Activated CD4-positive, alpha-beta memory T cell treated with anti-CD3 and anti-CD28 coated beads, Interleukin-2, amount 10 ng/mL, durations not matched to agents 7 days and 5 days (primary cell): ENCODE results near the gene CBX6. TPM values are rescaled to one million over a fixed set of nuclear protein-coding genes. Genes with fewer than 3 reads are reported as not detected.

Experiments
- CTCF ChIA-PET: fragments of 350-600 bp; sonication (Branson Sonifier 250); formaldehyde crosslinking; loops from one replicate; lab custom pipeline; 2021; ENCODE audit warnings: antibody characterized with exemption, inconsistent platforms; lab: Charles Lee
- POLR2A ChIA-PET: fragments of 350-600 bp; sonication (Branson Sonifier 250); formaldehyde crosslinking; loops from one replicate; lab custom pipeline; 2021; ENCODE audit warnings: antibody characterized with exemption; lab: Charles Lee
- DNase-seq: peaks from one replicate; pipeline ENCODE4 v3.0.0-alpha.2; 2020
- H3K27ac Mint-ChIP-seq: one replicate; pipeline ENCODE4 v1.8.0; 2021; ENCODE audit warnings: mild to moderate bottlenecking, mixed read lengths
- H3K27me3 Mint-ChIP-seq: one replicate; pipeline ENCODE4 v1.8.0; 2021; ENCODE audit warnings: mixed read lengths
- H3K36me3 Mint-ChIP-seq: one replicate; pipeline ENCODE4 v1.8.0; 2021; ENCODE audit warnings: low read depth, mixed read lengths
- H3K4me1 Mint-ChIP-seq: one replicate; pipeline ENCODE4 v1.8.0; 2021; ENCODE audit warnings: mixed read lengths
- H3K4me3 Mint-ChIP-seq: one replicate; pipeline ENCODE4 v1.8.0; 2021; ENCODE audit warnings: mild to moderate bottlenecking, mixed read lengths
- H3K9me3 Mint-ChIP-seq: one replicate; pipeline ENCODE4 v1.8.0; 2021; ENCODE audit warnings: mixed read lengths
- total RNA-seq, 2 experiments: library from RNA; stranded (reverse); gene quantifications; one replicate each; pipeline ENCODE4 v1.2.3, GENCODE V29; 2021

CBX6 gene
- total RNA-seq, 2 experiments from 2014 or later: 76.5 TPM

GRCh38 chr22:38870791-38871359, 1.1 kb downstream of the CBX6 start:
- no peak for DNase-seq
- peaks cover 13% of the 10 kb centered on the region for H3K27me3 Mint-ChIP-seq

DNA sequence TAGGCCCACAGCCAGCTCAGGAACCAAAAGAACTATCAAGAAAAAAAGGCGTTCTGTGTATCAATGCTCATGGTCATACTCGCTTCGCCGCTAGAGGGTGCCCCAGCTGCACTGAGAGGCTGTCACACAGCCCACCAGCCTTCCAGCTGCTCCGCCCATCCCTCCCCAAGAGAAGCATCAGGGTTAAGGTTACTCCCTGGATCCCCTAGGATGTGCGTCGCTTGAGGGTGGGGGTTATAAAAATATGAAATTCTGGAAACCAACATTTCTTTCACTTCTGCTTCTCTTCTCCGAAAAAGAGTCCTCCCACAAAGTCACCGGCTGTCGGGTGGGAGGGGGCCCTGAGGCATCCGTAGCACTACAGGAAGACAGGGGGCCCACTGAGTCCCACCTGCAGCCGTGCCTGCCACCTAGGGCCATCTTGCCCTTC, 1.7 kb downstream of the CBX6 start:
- H3K4me1 Mint-ChIP-seq: peaks cover 53% of the 10 kb centered on the region
- peaks cover 13% of the 10 kb centered on the region for H3K27me3 Mint-ChIP-seq
- ChIA-PET POLR2A (interaction anchor here (0.7 to 5.6 kb wide), 14 partner anchors 9 to 448 kb away, joined by 3 to 51 read pairs (median 4); partner anchors contain the start of genes APOBEC3B and RPL3), CTCF (interaction anchor here (0.6 to 4.7 kb wide), 44 partner anchors 9 to 473 kb away, joined by 3 to 141 read pairs (median 4); partner anchors contain the start of genes APOBEC3D, CBX7, GTPBP1 and RPL3)
- H3K36me3 Mint-ChIP-seq: peaks cover 34% of the 10 kb centered on the region
- H3K9me3 Mint-ChIP-seq: no peaks in the 10 kb centered on the region
- DNase-seq: peak; percentile 88
- H3K4me3 Mint-ChIP-seq: peak overlapping the region; percentile 92
- H3K27ac Mint-ChIP-seq: peak overlapping the region; percentile 83

More at GRCh38 chr22:38870791-38871359, 1.1 kb downstream of the CBX6 start:
- POLR2A ChIA-PET: interaction anchor here (0.7 to 5.6 kb wide), 16 partner anchors 9 to 448 kb away, joined by 3 to 51 read pairs (median 4); partner anchors contain the start of genes APOBEC3B, APOBEC3C and RPL3
- H3K36me3 Mint-ChIP-seq: peaks cover 29% of the 10 kb centered on the region
- CTCF ChIA-PET: interaction anchor here (0.8 to 4.7 kb wide), 29 partner anchors 8 to 473 kb away, joined by 3 to 141 read pairs (median 5); partner anchors contain the start of genes APOBEC3D and GTPBP1
- peaks cover 53% of the 10 kb centered on the region for H3K4me1 Mint-ChIP-seq
- peak overlapping the region; percentile 92 for H3K4me3 Mint-ChIP-seq
- H3K27ac Mint-ChIP-seq: peak overlapping the region; percentile 83
- H3K9me3 Mint-ChIP-seq: no peaks in the 10 kb centered on the region

DNA sequence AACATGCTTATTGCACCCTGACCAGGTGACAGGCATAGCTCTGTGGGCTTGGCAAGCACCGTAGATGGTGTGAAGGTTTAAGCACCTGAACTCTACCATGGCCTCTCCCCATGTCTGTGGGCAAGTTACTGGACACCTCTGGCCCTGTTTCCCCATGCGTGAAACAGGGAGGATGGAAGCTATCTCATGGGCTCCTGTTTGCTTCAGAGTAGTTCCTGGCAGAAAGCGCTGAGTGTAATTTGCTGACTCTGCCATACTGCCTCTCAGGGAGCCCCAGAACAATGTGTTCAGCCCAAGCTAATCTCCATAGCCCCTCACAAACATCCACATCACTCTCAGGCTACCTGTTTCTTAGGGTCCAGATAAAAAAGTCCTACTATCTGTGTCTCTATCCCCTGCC, 2.4 kb downstream of the CBX6 start:
- Mint-ChIP-seq H3K4me1 (peaks cover 48% of the 10 kb centered on the region), H3K27ac (peak overlapping the region; percentile 83), H3K4me3 (peak overlapping the region; percentile 92), H3K27me3 (peaks cover 7% of the 10 kb centered on the region), H3K36me3 (peaks cover 36% of the 10 kb centered on the region), H3K9me3 (no peaks in the 10 kb centered on the region)
- ChIA-PET POLR2A (interaction anchor here (0.8 to 5.6 kb wide), 10 partner anchors 8 to 449 kb away, joined by 3 to 51 read pairs (median 4); partner anchors contain the start of genes APOBEC3B and RPL3), CTCF (interaction anchor here (0.6 to 4.7 kb wide), 45 partner anchors 10 to 474 kb away, joined by 3 to 141 read pairs (median 4); partner anchors contain the start of genes APOBEC3D, CBX7, GTPBP1 and RPL3)
- DNase-seq: no peak

GRCh38 chr22:38868886-38869381, 3.1 kb downstream of the CBX6 start:
- Mint-ChIP-seq H3K9me3 (no peaks in the 10 kb centered on the region), H3K36me3 (peaks cover 38% of the 10 kb centered on the region), H3K27ac (no peak overlapping the region), H3K27me3 (peaks cover 7% of the 10 kb centered on the region), H3K4me3 (no peak overlapping the region), H3K4me1 (peaks cover 44% of the 10 kb centered on the region)
- peak; percentile 83 for DNase-seq
- ChIA-PET CTCF (interaction anchor here (1.1 to 4.7 kb wide), 9 partner anchors 42 to 451 kb away, joined by 3 to 141 read pairs (median 6); partner anchors contain the start of gene RPL3), POLR2A (interaction anchor here (0.6 to 3.9 kb wide), 4 partner anchors 26 to 448 kb away, joined by 3 to 30 read pairs (median 4); no protein-coding TSS in a partner anchor)

GRCh38 chr22:38868286-38868721, 3.7 kb downstream of the CBX6 start:
- Mint-ChIP-seq H3K4me1 (peaks cover 38% of the 10 kb centered on the region), H3K27me3 (peaks cover 1% of the 10 kb centered on the region), H3K9me3 (no peaks in the 10 kb centered on the region), H3K36me3 (peaks cover 38% of the 10 kb centered on the region), H3K4me3 (no peak overlapping the region), H3K27ac (no peak overlapping the region)
- CTCF ChIA-PET: interaction anchor here (0.8 to 4.7 kb wide), 4 partner anchors 73 to 251 kb away, joined by 3 to 141 read pairs (median 12); no protein-coding TSS in a partner anchor
- DNase-seq: no peak
- POLR2A ChIA-PET: interaction anchor here (0.6 to 0.8 kb wide), 2 partner anchors 25 to 449 kb away, joined by 3 read pairs; no protein-coding TSS in a partner anchor

- Mint-ChIP-seq H3K4me1 (peaks cover 35% of the 10 kb centered on the region), H3K27me3 (no peaks in the 10 kb centered on the region), H3K9me3 (no peaks in the 10 kb centered on the region), H3K27ac (no peak overlapping the region), H3K36me3 (peaks cover 38% of the 10 kb centered on the region), H3K4me3 (no peak overlapping the region)
- POLR2A ChIA-PET: no interaction called here
- DNase-seq: no peak
- CTCF ChIA-PET: interaction anchor here (0.8 kb wide), 1 partner anchor 137 kb away, joined by 3 read pairs; no protein-coding TSS in a partner anchor
Observed at GRCh38 chr22:38867471-38868285, 4.3 kb downstream of the CBX6 start.

DNA sequence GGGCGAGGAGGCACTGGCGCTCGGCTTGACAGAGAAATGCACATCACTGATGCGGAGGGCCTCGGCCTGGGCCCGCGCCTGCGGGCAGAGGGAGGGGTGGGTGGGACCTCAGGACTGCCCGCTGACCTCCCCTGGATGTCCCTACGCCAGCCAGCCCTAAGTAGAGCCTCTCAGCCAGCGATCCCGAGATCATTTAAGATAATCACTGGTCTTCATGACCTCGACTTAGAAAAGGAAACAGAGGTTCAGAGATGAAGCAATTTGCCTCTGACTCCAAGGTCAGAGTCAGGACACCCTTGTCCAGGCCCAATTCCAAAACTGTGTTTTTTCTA, 4.9 kb downstream of the CBX6 start:
- POLR2A ChIA-PET: no interaction called here
- CTCF ChIA-PET: no interaction called here
- no peak for DNase-seq
- no peak overlapping the region for H3K4me3 Mint-ChIP-seq
- no peak overlapping the region for H3K27ac Mint-ChIP-seq
- H3K4me1 Mint-ChIP-seq: peaks cover 31% of the 10 kb centered on the region
- no peaks in the 10 kb centered on the region for H3K27me3 Mint-ChIP-seq
- peaks cover 38% of the 10 kb centered on the region for H3K36me3 Mint-ChIP-seq
- no peaks in the 10 kb centered on the region for H3K9me3 Mint-ChIP-seq

- CTCF ChIA-PET: no interaction called here
- peaks cover 38% of the 10 kb centered on the region for H3K36me3 Mint-ChIP-seq
Observed at GRCh38 chr22:38866399-38867123, 5.5 kb downstream of the CBX6 start.

DNA sequence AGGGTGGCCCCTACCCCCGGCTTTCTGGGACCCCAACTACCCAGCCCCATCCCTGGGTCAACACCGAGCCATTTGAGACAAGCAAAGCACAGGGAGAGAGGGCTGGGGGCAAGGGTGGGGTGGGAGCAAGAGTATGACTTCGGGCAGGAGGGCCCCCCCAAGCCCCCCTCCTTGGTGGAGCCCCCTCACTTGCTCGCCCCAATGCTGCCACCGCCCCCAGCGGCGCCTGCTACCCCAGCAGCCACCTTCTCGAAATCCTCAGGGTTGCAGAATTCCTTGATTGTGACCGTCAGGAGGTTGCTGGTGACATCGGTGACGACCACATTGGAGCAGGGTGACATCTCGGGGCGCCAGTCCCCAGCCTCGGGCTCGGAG, 6.0 kb downstream of the CBX6 start:
- CTCF ChIA-PET: no interaction called here
- Mint-ChIP-seq H3K27me3 (no peaks in the 10 kb centered on the region), H3K9me3 (no peaks in the 10 kb centered on the region), H3K36me3 (peaks cover 38% of the 10 kb centered on the region), H3K4me3 (no peak overlapping the region), H3K4me1 (peaks cover 30% of the 10 kb centered on the region), H3K27ac (no peak overlapping the region)
- POLR2A ChIA-PET: interaction anchor here (0.5 kb wide), 1 partner anchor 21 kb away, joined by 3 read pairs; no protein-coding TSS in a partner anchor
- no peak for DNase-seq

More at GRCh38 chr22:38866399-38867123, 5.5 kb downstream of the CBX6 start:
- POLR2A ChIA-PET: interaction anchor here (0.5 kb wide), 1 partner anchor 20 kb away, joined by 3 read pairs; no protein-coding TSS in a partner anchor
- Mint-ChIP-seq H3K4me3 (no peak overlapping the region), H3K27me3 (no peaks in the 10 kb centered on the region), H3K27ac (no peak overlapping the region), H3K4me1 (peaks cover 31% of the 10 kb centered on the region), H3K9me3 (no peaks in the 10 kb centered on the region)
- DNase-seq: no peak

DNA sequence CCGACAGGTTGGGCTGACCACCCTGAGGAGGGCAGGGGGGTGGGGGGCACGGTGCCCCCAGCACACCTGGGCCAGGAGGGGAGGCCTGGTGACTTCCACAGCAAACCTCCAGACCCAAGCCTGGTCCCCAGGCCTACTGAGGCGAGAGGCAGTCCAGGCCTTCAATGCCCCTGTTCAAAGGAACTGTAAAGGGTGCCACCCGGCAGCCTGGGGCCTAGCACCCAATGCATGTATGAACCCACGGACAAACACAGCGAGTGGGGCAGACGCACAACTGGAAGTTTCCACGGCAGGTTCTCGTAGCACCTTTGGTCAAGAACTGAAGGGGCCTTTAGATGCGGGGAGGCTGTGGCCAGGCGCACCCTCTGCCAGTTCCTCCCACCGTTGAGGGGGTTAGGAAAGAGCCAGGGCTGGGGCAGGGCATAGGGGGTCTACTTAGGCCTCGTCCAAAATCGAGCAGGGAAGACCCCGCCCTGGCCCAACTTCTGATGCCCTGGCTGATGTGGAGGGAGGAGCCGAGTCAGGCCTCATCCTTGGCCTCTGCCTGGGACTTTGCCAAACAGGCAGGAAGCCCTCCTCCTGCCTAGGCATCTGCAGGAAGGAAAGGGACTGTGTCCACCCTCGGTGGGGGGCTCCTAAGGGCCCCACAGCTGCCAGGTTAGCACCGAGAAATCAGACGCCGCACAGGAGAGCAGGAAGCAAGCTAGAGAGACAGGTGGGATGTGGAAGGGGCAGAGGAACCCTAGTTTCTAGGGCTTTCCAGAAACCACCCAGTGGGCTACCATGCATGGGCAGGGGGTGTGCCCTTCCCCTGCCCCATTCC, 6.6 kb downstream of the CBX6 start:
- Mint-ChIP-seq H3K27ac (no peak overlapping the region), H3K9me3 (no peaks in the 10 kb centered on the region), H3K4me3 (no peak overlapping the region), H3K27me3 (no peaks in the 10 kb centered on the region), H3K36me3 (peaks cover 35% of the 10 kb centered on the region), H3K4me1 (peaks cover 24% of the 10 kb centered on the region)
- POLR2A ChIA-PET: interaction anchor here (0.5 to 0.6 kb wide), 2 partner anchors 17 to 21 kb away, joined by 3 read pairs; no protein-coding TSS in a partner anchor
- no peak for DNase-seq
- CTCF ChIA-PET: no interaction called here
